ENCODE results near the gene DCTD.
"Not testable (repeated sequence)": the region's sequence is repeated elsewhere in the genome, so short reads cannot be mapped to it uniquely, and the experiment has no call there.

Gene DCTD

DNA sequence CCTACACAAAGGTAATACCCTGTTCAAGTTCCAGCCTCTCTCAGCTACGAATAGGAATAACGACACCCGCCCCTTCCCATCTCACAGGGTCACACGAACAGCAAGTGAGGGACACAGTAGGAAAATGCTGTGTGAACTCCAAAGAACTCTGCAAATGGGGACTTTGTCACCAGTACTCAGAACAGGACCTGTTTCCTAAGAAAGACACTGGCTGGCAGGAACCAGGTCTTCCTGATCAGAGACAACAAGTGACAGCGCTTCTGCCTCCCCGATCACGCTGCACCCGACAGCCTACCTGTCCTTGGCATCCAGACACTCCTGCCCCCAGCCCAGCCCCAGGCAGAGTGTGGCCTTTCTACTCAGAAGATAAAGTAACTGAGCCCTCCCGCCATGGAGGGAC, 14.2 kb downstream of the DCTD start:
- TF ChIP-seq, protein P1, sequence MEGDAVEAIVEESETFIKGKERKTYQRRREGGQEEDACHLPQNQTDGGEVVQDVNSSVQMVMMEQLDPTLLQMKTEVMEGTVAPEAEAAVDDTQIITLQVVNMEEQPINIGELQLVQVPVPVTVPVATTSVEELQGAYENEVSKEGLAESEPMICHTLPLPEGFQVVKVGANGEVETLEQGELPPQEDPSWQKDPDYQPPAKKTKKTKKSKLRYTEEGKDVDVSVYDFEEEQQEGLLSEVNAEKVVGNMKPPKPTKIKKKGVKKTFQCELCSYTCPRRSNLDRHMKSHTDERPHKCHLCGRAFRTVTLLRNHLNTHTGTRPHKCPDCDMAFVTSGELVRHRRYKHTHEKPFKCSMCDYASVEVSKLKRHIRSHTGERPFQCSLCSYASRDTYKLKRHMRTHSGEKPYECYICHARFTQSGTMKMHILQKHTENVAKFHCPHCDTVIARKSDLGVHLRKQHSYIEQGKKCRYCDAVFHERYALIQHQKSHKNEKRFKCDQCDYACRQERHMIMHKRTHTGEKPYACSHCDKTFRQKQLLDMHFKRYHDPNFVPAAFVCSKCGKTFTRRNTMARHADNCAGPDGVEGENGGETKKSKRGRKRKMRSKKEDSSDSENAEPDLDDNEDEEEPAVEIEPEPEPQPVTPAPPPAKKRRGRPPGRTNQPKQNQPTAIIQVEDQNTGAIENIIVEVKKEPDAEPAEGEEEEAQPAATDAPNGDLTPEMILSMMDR (IDR thresholded peaks at IDR 0.05; ENCODE audit: insufficient read depth, low read length, missing control alignments): no peak
- no peak overlapping the region for H3K4me3 ChIP-seq (ENCODE audit: low read depth, low read length)
- POLR2A ChIA-PET: no interaction called here
- DNase-seq (ENCODE audit: low read depth, low spot score): no peak
- CTCF ChIA-PET: no interaction called here

- TF ChIP-seq, protein P1 (IDR thresholded peaks at IDR 0.05; ENCODE audit: insufficient read depth, low read length, missing control alignments): no peak
- CTCF ChIA-PET: interaction anchor here (1.3 kb wide), 1 partner anchor 14 kb away, joined by 3 read pairs; no protein-coding TSS in a partner anchor
- no peak overlapping the region for H3K4me3 ChIP-seq (ENCODE audit: low read depth, low read length)
- DNase-seq (ENCODE audit: low read depth, low spot score): no peak
- POLR2A ChIA-PET: no interaction called here
These were observed 15.8 kb downstream of the DCTD start for GRCh38 chr4:182901337-182901736.

GRCh38 chr4:182900021-182900420, 17.2 kb downstream of the DCTD start:
- CTCF ChIA-PET: interaction anchor here (1.0 to 1.9 kb wide), 2 partner anchors 9 to 17 kb away, joined by 3 to 4 read pairs; no protein-coding TSS in a partner anchor
- DNase-seq (ENCODE audit: low read depth, low spot score); H3K4me3 ChIP-seq (ENCODE audit: low read depth, low read length); POLR2A ChIA-PET: not testable (repeated sequence)

GRCh38 chr4:182898479-182898799, 18.7 kb downstream of the DCTD start:
- H3K4me3 ChIP-seq (ENCODE audit: low read depth, low read length): no peak overlapping the region
- DNase-seq (ENCODE audit: low read depth, low spot score): no peak
- ChIA-PET POLR2A (no interaction called here), CTCF (no interaction called here)
- TF ChIP-seq, protein P1 (IDR thresholded peaks at IDR 0.05; ENCODE audit: insufficient read depth, low read length, missing control alignments): no peak

DNA sequence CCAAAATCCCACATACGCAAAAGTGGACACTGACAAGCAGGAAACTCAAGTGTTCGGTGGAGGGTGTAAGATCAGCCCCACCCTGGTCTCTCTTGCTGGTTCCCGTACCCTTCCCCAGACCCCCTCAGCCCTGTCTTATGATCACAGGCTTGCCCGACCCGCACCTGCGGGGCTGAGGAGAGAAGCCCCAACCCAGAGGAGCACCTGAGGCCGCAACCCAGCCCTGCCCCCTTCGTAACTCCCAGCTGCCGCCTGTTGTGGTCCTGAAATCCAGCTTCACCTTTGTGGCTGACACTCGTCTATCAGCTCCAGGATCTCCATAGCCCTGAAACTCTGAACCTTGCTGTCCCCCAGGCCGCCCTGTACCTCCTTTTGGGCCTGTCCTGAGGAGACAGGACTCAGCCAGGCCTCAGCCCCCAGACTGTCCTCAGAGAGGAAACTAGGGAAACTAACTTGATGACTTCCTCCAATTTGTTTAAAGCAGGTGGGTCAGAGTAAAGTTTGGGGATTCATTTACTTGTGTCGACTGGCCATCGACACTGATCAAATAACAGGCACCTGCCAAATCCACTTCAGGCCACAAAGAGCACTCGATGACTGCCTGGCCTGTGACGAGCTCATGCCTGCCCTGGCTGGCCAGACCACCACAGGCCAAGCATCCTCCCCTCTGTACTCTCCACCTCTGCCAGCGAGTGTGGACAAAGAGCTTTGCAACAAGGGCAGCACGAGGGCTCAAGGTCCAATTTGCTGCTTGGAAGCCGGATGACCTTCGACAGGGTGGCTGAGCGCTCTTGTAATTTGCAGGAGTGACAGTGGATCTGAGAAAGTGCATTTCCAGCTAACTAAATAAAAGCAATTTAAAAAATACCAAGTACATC, 19.3 kb downstream of the DCTD start:
- DNase-seq (ENCODE audit: low read depth, low spot score): no peak
- ChIA-PET CTCF (interaction anchor here (1.2 kb wide), 1 partner anchor 9 kb away, joined by 3 read pairs; no protein-coding TSS in a partner anchor), POLR2A (no interaction called here)
- TF ChIP-seq, protein P1 (IDR thresholded peaks at IDR 0.05; ENCODE audit: insufficient read depth, low read length, missing control alignments): no peak
- H3K4me3 ChIP-seq (ENCODE audit: low read depth, low read length): no peak overlapping the region

GRCh38 chr4:182896421-182896820, 20.8 kb downstream of the DCTD start:
- CTCF ChIA-PET: interaction anchor here (0.6 kb wide), 1 partner anchor 365 kb away, joined by 3 read pairs; no protein-coding TSS in a partner anchor
- TF ChIP-seq, protein P1 (IDR thresholded peaks at IDR 0.05; ENCODE audit: insufficient read depth, low read length, missing control alignments): no peak
- H3K4me3 ChIP-seq (ENCODE audit: low read depth, low read length): no peak overlapping the region
- POLR2A ChIA-PET: no interaction called here
- no peak for DNase-seq (ENCODE audit: low read depth, low spot score)
